Liver (tissue), 9 donors: ENCODE results near the gene EHBP1. TPM values are rescaled to one million over a fixed set of nuclear protein-coding genes. Genes with fewer than 3 reads are reported as not detected.

Experiments
- DNase-seq: peaks from one replicate; pipeline ENCODE4 v3.0.0-alpha.2; 2017; ENCODE audit warnings: low spot score
- H3K27ac ChIP-seq, 2 donors: one replicate each; pipeline ENCODE4 v1.7.0; 2013; ENCODE audit warnings: inconsistent platforms in 2 of 2, low read length in 2 of 2, control low read depth in 1 of 2, low read depth in 1 of 2, mild to moderate bottlenecking in 1 of 2
- H3K27me3 ChIP-seq, 4 donors: one replicate each; pipeline versions ENCODE4 v1.6.1 to v1.7.0; 2013; ENCODE audit warnings: low read length in 3 of 4, inconsistent platforms in 1 of 4, mild to moderate bottlenecking in 1 of 4, moderate library complexity in 1 of 4; ENCODE audit not compliant: control insufficient read depth in 4 of 4, insufficient read depth in 4 of 4
- H3K36me3 ChIP-seq, 4 donors: one replicate each; pipeline versions ENCODE4 v1.6.1 to v1.7.0; 2013; ENCODE audit warnings: low read length in 3 of 4, mild to moderate bottlenecking in 3 of 4, low read depth in 1 of 4, moderate library complexity in 1 of 4; ENCODE audit not compliant: control insufficient read depth in 4 of 4, insufficient read depth in 3 of 4
- H3K4me1 ChIP-seq, 4 donors: one replicate each; pipeline versions ENCODE4 v1.6.1 to v1.7.0; 2013; ENCODE audit warnings: low read length in 3 of 4, mild to moderate bottlenecking in 3 of 4, moderate library complexity in 1 of 4; ENCODE audit not compliant: control insufficient read depth in 4 of 4, insufficient read depth in 4 of 4
- H3K4me3 ChIP-seq, 3 donors: one replicate each; pipeline versions ENCODE4 v1.6.1 to v1.7.0; 2013; ENCODE audit warnings: low read length in 3 of 3, control low read depth in 1 of 3, low read depth in 1 of 3, mild to moderate bottlenecking in 1 of 3
- H3K9ac ChIP-seq, 2 donors: one replicate each; pipeline ENCODE4 v1.7.0; 2013; ENCODE audit warnings: low read length in 2 of 2, mild to moderate bottlenecking in 2 of 2, moderate library complexity in 2 of 2, control low read depth in 1 of 2, low read depth in 1 of 2
- H3K9me3 ChIP-seq, 4 donors: one replicate each; pipeline versions ENCODE4 v1.6.1 to v1.7.0; 2013; ENCODE audit warnings: low read length in 3 of 4; ENCODE audit not compliant: control insufficient read depth in 4 of 4
- ATF3 ChIP-seq: IDR thresholded peaks from 2 replicates; pipeline ENCODE4 v1.6.1; 2016; ENCODE audit warnings: antibody characterized with exemption
- CTCF ChIP-seq: fragments of 150-350 bp; IDR thresholded peaks from 2 replicates; pipeline ENCODE4 v1.5.1; 2017; ENCODE audit warnings: improper control_type of control experiment, low read depth, low read length; ENCODE audit not compliant: missing input control
- FOXA1 ChIP-seq: IDR thresholded peaks from 2 replicates; pipeline ENCODE4 v1.6.1; 2016; ENCODE audit warnings: antibody characterized with exemption
- FOXA2 ChIP-seq: IDR thresholded peaks from 2 replicates; pipeline ENCODE4 v1.6.1; 2016; ENCODE audit warnings: antibody characterized with exemption
- GABPA ChIP-seq, 2 donors: IDR thresholded peaks in 1 of 2; conservative IDR thresholded peaks in 1 of 2; 2 replicates each; pipeline ENCODE4 v1.6.1; 2016; ENCODE audit warnings: antibody characterized with exemption in 2 of 2, mild to moderate bottlenecking in 1 of 2, moderate library complexity in 1 of 2
- HNF4A ChIP-seq, 2 donors: conservative IDR thresholded peaks; 2 replicates each; pipeline ENCODE4 v1.6.1; 2016; ENCODE audit warnings: antibody characterized with exemption in 2 of 2, mild to moderate bottlenecking in 2 of 2
- HNF4G ChIP-seq: IDR thresholded peaks from 2 replicates; pipeline ENCODE4 v1.6.1; 2016; ENCODE audit warnings: antibody characterized with exemption
- JUND ChIP-seq, 2 donors: IDR thresholded peaks; 2 replicates each; pipeline ENCODE4 v1.6.1; 2016; ENCODE audit warnings: antibody characterized with exemption in 2 of 2
- MAX ChIP-seq: IDR thresholded peaks from 2 replicates; pipeline ENCODE4 v1.6.1; 2016; ENCODE audit warnings: antibody characterized with exemption
- NR2F2 ChIP-seq: IDR thresholded peaks from 2 replicates; pipeline ENCODE4 v1.6.1; 2016; ENCODE audit warnings: antibody characterized with exemption
- RAD21 ChIP-seq, 2 donors: IDR thresholded peaks; 2 replicates each; pipeline ENCODE4 v1.6.1; 2016; ENCODE audit warnings: antibody characterized with exemption in 2 of 2, mild to moderate bottlenecking in 2 of 2
- REST ChIP-seq: IDR thresholded peaks from 2 replicates; pipeline ENCODE4 v1.6.1; 2016; ENCODE audit warnings: antibody characterized with exemption, mild to moderate bottlenecking
- RXRA ChIP-seq, 2 donors: IDR thresholded peaks; 2 replicates each; pipeline ENCODE4 v1.6.1; 2017 to 2018; ENCODE audit warnings: antibody characterized with exemption in 2 of 2, mild to moderate bottlenecking in 1 of 2
- SP1 ChIP-seq: IDR thresholded peaks from 2 replicates; pipeline ENCODE4 v1.6.1; 2018; ENCODE audit warnings: antibody characterized with exemption, mild to moderate bottlenecking
- TAF1 ChIP-seq: conservative IDR thresholded peaks from 2 replicates; pipeline ENCODE4 v1.6.1; 2016; ENCODE audit warnings: antibody characterized with exemption, mild to moderate bottlenecking
- YY1 ChIP-seq: IDR thresholded peaks from 2 replicates; pipeline ENCODE4 v1.6.1; 2016; ENCODE audit warnings: antibody characterized with exemption, mild to moderate bottlenecking
- WGBS: extraction: QIAGEN DNeasy Blood & Tissue Kit; methylation state at CpG from one replicate; pipeline ENCODE4 v1.1.7; 2013; 5-methylcytosine and 5-hydroxymethylcytosine counted together
- polyA plus RNA-seq, 2 donors: library from polyadenylated mRNA; stranded (reverse) in 1 of 2; unstranded in 1 of 2; fragments of 200-250 nt in 1 of 2; fragments of >200 nt in 1 of 2; fragmentation: Nextera tagmentation in 1 of 2; extraction: Ambion mirVana in 1 of 2; gene quantifications; one replicate each; pipeline versions ENCODE4 v1.2.1 to v1.2.3, GENCODE V29; 2013 to 2015
- total RNA-seq, 2 donors: library from RNA; depleted of rRNA; stranded (reverse); fragments of >200 nt; gene quantifications; one replicate each; pipeline ENCODE4 v1.2.3, GENCODE V29; 2014
- TF ChIP-seq, protein P1 (sequence below): IDR thresholded peaks from 2 replicates; pipeline ENCODE4 v1.6.1; 2016; ENCODE audit warnings: antibody characterized with exemption
- donor health status: healthy.
- donor health status: healthy.
- donor health status: healthy.
- donor health status: healthy.
- donor health status: healthy.

EHBP1 gene
- total and polyA plus RNA-seq, 4 donors = 16.6 to 85.8 (median 24.4) TPM

GRCh38 chr2:62968668-62969067 is 263.2 kb downstream of the EHBP1 start:
- H3K9me3 ChIP-seq = no peaks in the 10 kb centered on the region
- TF ChIP-seq SP1 (no peak), HNF4A (conservative IDR thresholded peaks at IDR 0.05) (no peak), RAD21 (IDR thresholded peaks at IDR 0.05) (no peak), TAF1 (no peak), FOXA2 (no peak), RXRA (IDR thresholded peaks at IDR 0.05) (no peak), HNF4G (no peak), FOXA1 (no peak), JUND (IDR thresholded peaks at IDR 0.05) (no peak), GABPA (IDR thresholded peaks at IDR 0.05 in 1 of 2, conservative IDR thresholded peaks at IDR 0.05 in 1 of 2) (no peak), ATF3 (no peak), NR2F2 (no peak), YY1 (no peak), MAX (no peak)
- TF ChIP-seq, protein P1, sequence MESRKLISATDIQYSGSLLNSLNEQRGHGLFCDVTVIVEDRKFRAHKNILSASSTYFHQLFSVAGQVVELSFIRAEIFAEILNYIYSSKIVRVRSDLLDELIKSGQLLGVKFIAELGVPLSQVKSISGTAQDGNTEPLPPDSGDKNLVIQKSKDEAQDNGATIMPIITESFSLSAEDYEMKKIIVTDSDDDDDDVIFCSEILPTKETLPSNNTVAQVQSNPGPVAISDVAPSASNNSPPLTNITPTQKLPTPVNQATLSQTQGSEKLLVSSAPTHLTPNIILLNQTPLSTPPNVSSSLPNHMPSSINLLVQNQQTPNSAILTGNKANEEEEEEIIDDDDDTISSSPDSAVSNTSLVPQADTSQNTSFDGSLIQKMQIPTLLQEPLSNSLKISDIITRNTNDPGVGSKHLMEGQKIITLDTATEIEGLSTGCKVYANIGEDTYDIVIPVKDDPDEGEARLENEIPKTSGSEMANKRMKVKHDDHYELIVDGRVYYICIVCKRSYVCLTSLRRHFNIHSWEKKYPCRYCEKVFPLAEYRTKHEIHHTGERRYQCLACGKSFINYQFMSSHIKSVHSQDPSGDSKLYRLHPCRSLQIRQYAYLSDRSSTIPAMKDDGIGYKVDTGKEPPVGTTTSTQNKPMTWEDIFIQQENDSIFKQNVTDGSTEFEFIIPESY = no peak
- no peak overlapping the region for H3K27ac ChIP-seq
- no peak for DNase-seq
- H3K27me3 ChIP-seq = no peaks in the 10 kb centered on the region
- H3K36me3 ChIP-seq = peaks cover 4 to 15% (median 11%) of the 10 kb centered on the region in 4 donors
- H3K4me1 ChIP-seq = no peaks in the 10 kb centered on the region
- no peak overlapping the region for H3K9ac ChIP-seq
- no peak overlapping the region for H3K4me3 ChIP-seq
- 94% methylated on average over 1 of the region's 1 CpG for WGBS

GRCh38 chr2:62971936-62972335 is 266.4 kb downstream of the EHBP1 start:
- 98% methylated on average over 2 of the region's 2 CpGs for WGBS

More at GRCh38 chr2:62971936-62972335, 266.4 kb downstream of the EHBP1 start:
- no peaks in the 10 kb centered on the region for H3K27me3 ChIP-seq
- H3K9me3 ChIP-seq = no peaks in the 10 kb centered on the region
- H3K36me3 ChIP-seq = peaks cover 8 to 20% (median 11%) of the 10 kb centered on the region in 4 donors
- no peak overlapping the region for H3K4me3 ChIP-seq
- TF ChIP-seq JUND (IDR thresholded peaks at IDR 0.05) = no peak
- TF ChIP-seq REST = no peak
- TF ChIP-seq NR2F2 = no peak
- no peak for TF ChIP-seq FOXA1
- TF ChIP-seq GABPA (IDR thresholded peaks at IDR 0.05 in 1 of 2, conservative IDR thresholded peaks at IDR 0.05 in 1 of 2) = no peak
- TF ChIP-seq RXRA (IDR thresholded peaks at IDR 0.05) = no peak
- TF ChIP-seq HNF4A (conservative IDR thresholded peaks at IDR 0.05) = no peak
- TF ChIP-seq HNF4G = no peak
- TF ChIP-seq RAD21 (IDR thresholded peaks at IDR 0.05) = no peak
- TF ChIP-seq YY1 = no peak
- TF ChIP-seq MAX = no peak
- TF ChIP-seq, protein P1 = no peak
- no peak for TF ChIP-seq TAF1
- TF ChIP-seq SP1 = no peak
- no peak for TF ChIP-seq CTCF
- TF ChIP-seq FOXA2 = no peak
- H3K4me1 ChIP-seq = no peaks in the 10 kb centered on the region
- H3K27ac ChIP-seq = no peak overlapping the region
- no peak overlapping the region for H3K9ac ChIP-seq
- DNase-seq = no peak
